SU-DHL-6 (cell line): ENCODE results near the gene STRIT1.

ENCODE experiments used
- CTCF ChIP-seq: fragments of 200-600 bp; sonication (generic); IDR thresholded peaks from one replicate; pipeline ENCODE4 v1.5.1; 2017; ENCODE audit warnings: antibody characterized with exemption, mild to moderate bottlenecking, low read length, moderate library complexity; ENCODE audit not compliant: insufficient read depth, poor library complexity, severe bottlenecking
- EZH2phosphoT487 ChIP-seq: fragments of 200-600 bp; sonication (generic), shearing (Covaris generic); conservative IDR thresholded peaks from 2 replicates; pipeline ENCODE4 v1.6.1; 2018; ENCODE audit warnings: mild to moderate bottlenecking, antibody characterized with exemption, low read length, moderate library complexity, mixed read lengths

GRCh38 chr3:155293516-155293915 lies at the start of gene STRIT1:
- TF ChIP-seq CTCF (no peak), EZH2phosphoT487 (no peak)
